Astrocyte of the spinal cord (primary cell): ENCODE measurements around the gene ZNF174.

Experiments used
- DNase-seq: peaks from one replicate; pipeline ENCODE4 v3.0.0; 2011; ENCODE audit warnings: low read depth, low spot score
- H3K4me3 ChIP-seq: 2 replicates; pipeline ENCODE4 v1.5.1; 2011; ENCODE audit warnings: low read depth, mild to moderate bottlenecking, low read length, moderate library complexity
- CTCF ChIP-seq: IDR thresholded peaks from 2 replicates; pipeline ENCODE4 v1.5.1; 2012; ENCODE audit warnings: low read depth, mild to moderate bottlenecking, low read length, inconsistent platforms
- in situ Hi-C: cut with HindIII; loops from 2 replicates; pipeline ENCODE4 v1.10.0; 2017; ENCODE audit warnings: low sequenced_read_pairs

ZNF174 gene

GRCh38 chr16:3364774-3365427 is 36.1 kb upstream of the ZNF174 start:
- TF ChIP-seq CTCF: no peak
- peak; percentile 96 for DNase-seq
- H3K4me3 ChIP-seq: peak overlapping the region; percentile 60
- in situ Hi-C loops: no loop called here

- no peak overlapping the region for H3K4me3 ChIP-seq
- in situ Hi-C loops: no loop called here
- no peak for DNase-seq
- TF ChIP-seq CTCF: no peak
Measured at GRCh38 chr16:3369073-3369472, 31.9 kb upstream of the ZNF174 start.

- DNase-seq: no peak
- no peak for TF ChIP-seq CTCF
- in situ Hi-C loops: no loop called here
- H3K4me3 ChIP-seq: no peak overlapping the region
Measured at GRCh38 chr16:3375680-3376079, 25.3 kb upstream of the ZNF174 start.

GRCh38 chr16:3377917-3378316 is 23.1 kb upstream of the ZNF174 start:
- H3K4me3 ChIP-seq: no peak overlapping the region
- in situ Hi-C loops: no loop called here
- no peak for TF ChIP-seq CTCF
- no peak for DNase-seq

GRCh38 chr16:3383045-3383448 is 18.0 kb upstream of the ZNF174 start:
- in situ Hi-C loops: no loop called here
- no peak for TF ChIP-seq CTCF
- no peak overlapping the region for H3K4me3 ChIP-seq
- no peak for DNase-seq

- no peak overlapping the region for H3K4me3 ChIP-seq
- no peak for TF ChIP-seq CTCF
- DNase-seq: no peak
- in situ Hi-C loops: no loop called here
Measured at GRCh38 chr16:3388325-3388724, 12.7 kb upstream of the ZNF174 start.
